ENCODE results near the gene ITPKB.
"Not testable (repeated sequence)": the region's sequence is repeated elsewhere in the genome, so short reads cannot be mapped to it uniquely, and the experiment has no call there.

Gene ITPKB

DNA sequence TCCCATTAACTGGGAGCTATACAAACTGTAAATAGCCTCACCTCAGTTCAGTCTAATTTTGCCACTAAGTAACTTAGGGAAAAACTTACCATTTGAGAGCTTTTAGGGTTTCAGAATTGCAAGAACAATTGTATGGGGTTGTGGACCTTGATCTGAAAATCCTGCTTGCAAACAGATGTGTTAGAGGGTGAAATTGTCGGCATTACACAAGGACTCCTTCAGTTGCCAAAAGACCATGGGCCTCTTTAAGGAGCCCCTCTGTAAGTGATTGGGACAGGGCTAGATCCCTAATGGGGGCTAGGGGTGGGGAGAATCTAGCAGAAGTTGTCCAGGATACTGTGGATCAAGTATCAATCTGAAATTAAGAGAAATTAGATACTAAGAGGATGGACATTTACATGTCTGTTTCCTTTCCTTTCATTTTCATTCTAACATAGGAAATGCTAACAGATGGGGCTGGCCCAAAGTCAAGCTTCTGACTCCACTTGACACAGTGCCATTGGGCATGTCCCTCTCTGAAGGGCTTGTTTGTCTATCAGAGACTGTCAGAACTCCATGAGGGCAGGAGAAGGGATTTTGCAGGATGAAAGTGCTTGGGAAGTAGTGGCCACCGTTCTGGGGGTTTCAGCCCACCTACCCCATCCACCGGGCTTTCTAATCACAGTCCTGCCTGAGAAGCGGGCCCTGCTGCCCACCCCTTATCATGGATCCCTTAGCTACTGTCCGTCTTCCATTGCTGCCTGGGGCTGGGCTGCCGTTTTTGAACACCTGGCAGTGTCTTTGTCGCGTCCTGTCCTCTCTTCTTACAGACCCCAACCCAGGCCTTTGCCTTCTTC lies 135.8 kb downstream of the ITPKB start:
- DNase-seq (ENCODE audit: low read depth) = peak; percentile 46
- no peak for TF ChIP-seq CTCF (IDR thresholded peaks at IDR 0.05; ENCODE audit: control insufficient read depth, insufficient read depth, low read depth, low read length, missing control alignments)
- peak overlapping the region; percentile 22 for H3K4me3 ChIP-seq (ENCODE audit: control insufficient read depth, low read depth, low read length)

DNA sequence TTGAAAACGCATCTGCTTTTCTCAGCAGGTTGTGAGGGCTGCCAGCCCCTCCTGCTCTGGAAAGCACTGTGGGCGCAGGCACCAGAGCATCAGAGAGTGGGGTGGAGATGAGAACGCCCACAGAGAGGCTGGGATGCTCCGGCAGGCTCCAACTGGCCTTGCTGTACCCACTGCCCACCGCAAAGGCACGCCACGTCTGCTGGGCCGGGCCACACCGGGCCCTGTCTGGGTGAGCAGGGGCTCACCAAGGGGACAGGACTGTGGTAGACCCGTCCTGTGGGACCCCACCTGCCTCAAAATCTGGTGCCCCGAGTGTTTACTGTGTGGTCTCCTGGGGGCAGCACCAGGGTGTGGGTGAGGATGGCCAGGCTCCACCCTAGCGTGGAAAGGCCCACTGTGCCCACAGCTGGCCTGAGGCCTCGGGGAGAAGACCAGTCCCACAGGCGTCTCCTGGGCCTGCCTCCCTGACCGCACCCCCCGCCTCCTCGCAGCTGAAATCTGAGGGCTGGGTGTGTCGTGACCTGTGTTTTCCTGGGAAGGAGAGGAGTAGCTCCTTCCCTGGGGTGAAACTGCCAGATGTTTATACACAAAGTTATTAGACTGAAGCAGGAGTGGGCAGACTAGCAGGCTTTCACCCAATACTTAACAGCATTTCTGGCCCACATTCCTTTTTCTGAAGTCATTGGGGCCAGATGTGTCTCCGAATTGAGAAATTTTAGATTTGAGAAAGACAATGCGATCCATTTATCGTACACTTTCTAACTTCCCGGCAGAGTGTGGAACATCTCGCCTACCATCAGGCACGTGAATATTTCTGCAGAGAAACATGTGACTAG lies 136.7 kb downstream of the ITPKB start:
- no peak for TF ChIP-seq CTCF (IDR thresholded peaks at IDR 0.05; ENCODE audit: control insufficient read depth, insufficient read depth, low read depth, low read length, missing control alignments)
- peak; percentile 82 for DNase-seq (ENCODE audit: low read depth)
- no peak overlapping the region; the same call in none of the 2 replicates for H3K4me3 ChIP-seq (ENCODE audit: control insufficient read depth, low read depth, low read length)

DNA sequence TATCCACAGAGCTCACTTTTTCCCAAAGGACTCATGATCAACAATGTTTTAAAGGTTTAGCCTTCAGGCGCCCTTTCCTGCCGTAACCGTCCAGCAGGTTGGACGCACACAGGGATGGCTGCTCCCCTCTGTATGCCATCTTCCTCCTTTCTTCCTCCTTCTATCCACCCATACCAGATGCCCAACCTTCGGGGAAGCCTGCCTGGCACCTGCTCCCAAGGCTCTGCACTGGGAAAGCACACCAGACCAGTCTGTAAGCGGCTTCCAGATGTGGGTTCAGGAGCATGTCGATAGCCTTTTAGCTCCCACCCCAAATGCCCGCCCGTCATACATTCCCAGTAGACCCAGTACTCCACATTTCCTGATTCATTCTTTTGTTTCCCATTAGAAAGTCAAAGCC lies 137.6 kb downstream of the ITPKB start:
- no peak for DNase-seq (ENCODE audit: low read depth)
- no peak overlapping the region for H3K4me3 ChIP-seq (ENCODE audit: control insufficient read depth, low read depth, low read length)
- TF ChIP-seq CTCF (IDR thresholded peaks at IDR 0.05; ENCODE audit: control insufficient read depth, insufficient read depth, low read depth, low read length, missing control alignments) = no peak

GRCh38 chr1:226600254-226600653 lies 138.8 kb downstream of the ITPKB start:
- DNase-seq (ENCODE audit: low read depth) = no peak
- TF ChIP-seq CTCF (IDR thresholded peaks at IDR 0.05; ENCODE audit: control insufficient read depth, insufficient read depth, low read depth, low read length, missing control alignments) = no peak
- no peak overlapping the region for H3K4me3 ChIP-seq (ENCODE audit: control insufficient read depth, low read depth, low read length)

DNA sequence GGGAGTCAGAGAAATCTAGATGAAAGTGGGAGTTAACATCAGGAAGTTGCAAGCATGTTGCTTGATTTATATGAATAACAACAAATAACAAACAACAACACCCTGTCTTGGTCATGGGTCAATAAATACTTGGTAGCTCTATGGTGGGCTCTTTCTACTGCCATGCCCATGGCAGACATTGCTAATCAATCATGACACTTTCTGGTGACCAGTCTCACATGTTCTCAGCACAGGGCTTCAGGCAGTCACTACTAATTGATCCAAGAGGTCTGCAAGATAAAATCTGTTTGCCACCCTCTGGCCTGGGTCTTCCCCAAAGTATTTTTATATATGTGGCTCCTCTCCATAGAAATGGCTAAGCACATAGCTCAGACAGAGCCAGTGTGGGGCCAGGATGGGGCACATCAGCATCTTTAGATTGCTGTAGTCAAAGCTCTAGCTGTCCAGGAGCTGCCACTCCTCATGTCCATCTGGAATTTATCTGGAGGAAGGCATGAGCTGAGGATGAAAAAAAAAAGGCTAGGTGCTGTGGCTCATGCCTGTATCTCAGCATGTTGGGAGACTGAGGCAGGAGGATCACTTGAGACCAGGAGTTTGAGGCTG lies 139.3 kb downstream of the ITPKB start:
- no peak for DNase-seq (ENCODE audit: low read depth)
- H3K4me3 ChIP-seq (ENCODE audit: control insufficient read depth, low read depth, low read length) = no peak overlapping the region
- no peak for TF ChIP-seq CTCF (IDR thresholded peaks at IDR 0.05; ENCODE audit: control insufficient read depth, insufficient read depth, low read depth, low read length, missing control alignments)

- H3K4me3 ChIP-seq (ENCODE audit: control insufficient read depth, low read depth, low read length); DNase-seq (ENCODE audit: low read depth): not testable (repeated sequence)
Observed at GRCh38 chr1:226598955-226599354, 140.1 kb downstream of the ITPKB start.
